Measurements from ENCODE around the gene PPM1N. TPM values are rescaled to one million over a fixed set of nuclear protein-coding genes. Genes with fewer than 3 reads are reported as not detected.

Gene PPM1N
- total and polyA plus RNA-seq, 8 donors: 0.92 to 5.2 (median 1.9) TPM; not detected in 3

DNA sequence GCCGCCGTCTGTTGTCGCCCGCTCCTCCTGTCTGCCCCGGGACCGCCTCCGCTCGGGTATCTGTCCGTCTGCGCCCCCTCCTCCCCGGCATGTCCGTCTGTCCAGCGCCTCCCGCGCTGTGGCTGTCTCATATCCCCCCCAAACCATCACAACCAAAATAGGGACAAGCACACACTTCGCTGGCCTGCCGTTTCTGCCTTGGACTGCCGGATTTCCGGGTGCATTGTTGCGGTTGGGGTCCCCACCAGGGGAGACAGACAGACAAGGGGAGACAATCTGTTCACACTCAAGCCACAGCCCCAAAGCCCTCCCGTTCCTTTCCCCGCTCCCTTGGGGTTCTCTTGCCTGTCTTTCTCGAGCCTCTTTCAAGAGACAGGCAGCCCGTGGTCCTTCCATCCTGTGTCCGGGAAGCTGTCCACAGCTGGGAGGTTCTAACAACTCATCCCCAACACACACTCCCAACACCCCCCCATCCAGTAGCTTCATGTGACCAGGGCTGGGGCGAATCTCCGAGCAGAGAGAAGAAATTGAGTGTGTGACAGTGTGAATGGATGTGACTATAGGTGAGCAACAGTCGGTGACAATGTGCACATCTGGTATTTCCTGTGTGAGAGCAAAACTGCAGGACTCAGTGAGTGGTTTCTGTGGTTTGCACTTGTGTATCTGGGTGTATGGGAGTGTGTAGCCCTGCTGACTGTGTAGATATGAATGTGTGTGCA, 47.0 kb upstream of the PPM1N start:
- DNase-seq: peak; percentile 33 to 82
- Histone ChIP-seq H3K4me1 (peaks cover 36 to 55% (median 43%) of the 10 kb centered on the region in 4 donors), H3K36me3 (no peaks in the 10 kb centered on the region), H3K9me3 (no peaks in the 10 kb centered on the region), H3K27ac (peak overlapping the region; percentile 76 to 92 (median 86)), H3K4me3 (peak overlapping the region; percentile 43 to 66 (median 60)), H3K27me3 (no peaks in the 10 kb centered on the region)
- TF ChIP-seq, protein P1, sequence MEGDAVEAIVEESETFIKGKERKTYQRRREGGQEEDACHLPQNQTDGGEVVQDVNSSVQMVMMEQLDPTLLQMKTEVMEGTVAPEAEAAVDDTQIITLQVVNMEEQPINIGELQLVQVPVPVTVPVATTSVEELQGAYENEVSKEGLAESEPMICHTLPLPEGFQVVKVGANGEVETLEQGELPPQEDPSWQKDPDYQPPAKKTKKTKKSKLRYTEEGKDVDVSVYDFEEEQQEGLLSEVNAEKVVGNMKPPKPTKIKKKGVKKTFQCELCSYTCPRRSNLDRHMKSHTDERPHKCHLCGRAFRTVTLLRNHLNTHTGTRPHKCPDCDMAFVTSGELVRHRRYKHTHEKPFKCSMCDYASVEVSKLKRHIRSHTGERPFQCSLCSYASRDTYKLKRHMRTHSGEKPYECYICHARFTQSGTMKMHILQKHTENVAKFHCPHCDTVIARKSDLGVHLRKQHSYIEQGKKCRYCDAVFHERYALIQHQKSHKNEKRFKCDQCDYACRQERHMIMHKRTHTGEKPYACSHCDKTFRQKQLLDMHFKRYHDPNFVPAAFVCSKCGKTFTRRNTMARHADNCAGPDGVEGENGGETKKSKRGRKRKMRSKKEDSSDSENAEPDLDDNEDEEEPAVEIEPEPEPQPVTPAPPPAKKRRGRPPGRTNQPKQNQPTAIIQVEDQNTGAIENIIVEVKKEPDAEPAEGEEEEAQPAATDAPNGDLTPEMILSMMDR (IDR thresholded peaks at IDR 0.05): no peak
- peak in 1 of 3 donors; percentile 6 for TF ChIP-seq POLR2AphosphoS5 (IDR thresholded peaks at IDR 0.05)
- no peak for TF ChIP-seq EP300 (IDR thresholded peaks at IDR 0.05)
- peak in 1 of 4 donors; percentile 29 for TF ChIP-seq POLR2A (IDR thresholded peaks at IDR 0.05)
- WGBS, 5 donors: 2 to 7% (median 4%) methylated on average over 20 to 28 of the region's 28 CpGs
- intact Hi-C loops (cut with DNase I; ENCODE audit: low total_unique reads): no loop called here

DNA sequence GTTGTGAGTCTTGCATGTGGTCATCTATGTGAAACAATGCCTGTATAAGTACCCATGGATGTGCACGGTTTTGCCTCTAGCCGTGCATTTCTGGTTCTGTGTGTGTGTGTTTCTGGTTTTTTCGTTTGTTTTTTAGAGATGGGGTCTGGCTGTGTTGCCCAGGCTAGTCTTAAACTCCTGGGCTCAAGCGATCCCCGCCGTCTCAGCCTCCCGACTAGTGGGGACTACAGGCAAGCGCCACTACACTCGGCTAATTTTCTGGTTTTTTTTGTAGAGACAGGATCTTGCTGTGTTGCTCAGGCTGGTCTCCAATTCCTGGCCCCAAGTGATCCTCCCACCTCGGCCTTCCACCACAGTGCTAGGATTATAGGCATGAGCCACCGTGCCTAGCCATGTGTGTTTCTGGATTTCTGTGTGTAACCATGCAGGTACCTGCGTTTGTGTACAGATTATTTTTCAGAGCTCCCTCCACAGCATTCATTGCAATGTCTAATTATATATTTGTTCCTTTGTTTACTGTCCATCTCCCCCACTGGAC, 46.3 kb upstream of the PPM1N start:
- H3K27ac ChIP-seq: peak overlapping the region in 4 of 5 donors; percentile 85 to 92 (median 88)
- no peak for DNase-seq
- H3K4me1 ChIP-seq: peaks cover 38 to 59% (median 48%) of the 10 kb centered on the region in 4 donors
- no peaks in the 10 kb centered on the region for H3K9me3 ChIP-seq
- no peak for TF ChIP-seq POLR2A (IDR thresholded peaks at IDR 0.05)
- TF ChIP-seq, protein P1 (IDR thresholded peaks at IDR 0.05): no peak
- TF ChIP-seq EP300 (IDR thresholded peaks at IDR 0.05): no peak
- no peak for TF ChIP-seq POLR2AphosphoS5 (IDR thresholded peaks at IDR 0.05)
- 72 to 80% (median 75%) methylated on average over 12 of the region's 12 CpGs for WGBS, 5 donors
- no peaks in the 10 kb centered on the region for H3K27me3 ChIP-seq
- H3K4me3 ChIP-seq: no peak overlapping the region
- H3K36me3 ChIP-seq: no peaks in the 10 kb centered on the region
- intact Hi-C loops (cut with DNase I; ENCODE audit: low total_unique reads): no loop called here

DNA sequence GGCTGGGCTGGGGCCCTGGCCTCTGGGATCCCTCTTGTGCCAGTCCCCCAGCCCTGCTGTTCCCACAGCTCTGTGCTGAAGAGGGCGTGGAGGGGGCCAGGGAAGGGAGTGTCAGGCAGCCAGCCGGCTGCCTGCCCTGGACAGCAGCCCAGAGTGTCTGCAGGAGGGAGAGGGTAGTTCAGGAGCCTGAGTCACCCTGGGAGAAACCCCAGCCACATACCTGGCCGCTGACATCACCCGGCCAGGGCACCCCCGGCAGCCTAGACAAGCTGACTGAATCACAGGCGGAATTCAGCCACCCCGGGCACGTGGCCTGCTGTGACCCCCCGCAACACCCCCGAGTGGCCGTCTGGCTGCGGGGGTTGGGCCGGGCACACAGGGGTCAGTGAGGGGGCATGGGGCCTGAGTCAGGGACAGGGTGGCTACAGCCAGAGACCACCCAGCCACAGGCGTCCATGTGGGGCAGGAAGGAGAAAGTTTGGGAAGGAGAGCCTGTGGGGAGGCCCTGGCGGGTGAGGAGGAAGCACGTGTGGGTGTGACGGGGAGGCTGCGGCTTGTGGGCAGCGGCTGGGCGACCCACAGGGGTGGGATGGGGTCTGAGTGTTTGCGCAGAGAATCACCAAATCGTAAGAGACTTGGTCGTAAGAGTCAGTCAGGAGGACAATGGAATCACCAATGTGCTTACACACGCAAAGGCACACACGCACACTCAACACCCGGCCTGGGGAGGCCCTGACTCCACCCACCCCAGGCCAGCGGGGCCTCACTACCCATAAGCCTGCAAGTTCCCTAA, 42.3 kb upstream of the PPM1N start:
- Histone ChIP-seq H3K36me3 (no peaks in the 10 kb centered on the region), H3K4me1 (peaks cover 29 to 39% (median 33%) of the 10 kb centered on the region in 4 donors), H3K27me3 (no peaks in the 10 kb centered on the region), H3K4me3 (no peak overlapping the region), H3K27ac (peak overlapping the region; percentile 81 to 91 (median 88)), H3K9me3 (no peaks in the 10 kb centered on the region)
- intact Hi-C loops (cut with DNase I; ENCODE audit: low total_unique reads): no loop called here
- peak; percentile 95 to 98 for DNase-seq
- WGBS, 5 donors: 7 to 11% (median 9%) methylated on average over 25 to 27 of the region's 27 CpGs
- TF ChIP-seq POLR2AphosphoS5 (IDR thresholded peaks at IDR 0.05) (peak; percentile 72 to 92 (median 78)), POLR2A (IDR thresholded peaks at IDR 0.05) (no peak), EP300 (IDR thresholded peaks at IDR 0.05) (peak; percentile 5)

DNA sequence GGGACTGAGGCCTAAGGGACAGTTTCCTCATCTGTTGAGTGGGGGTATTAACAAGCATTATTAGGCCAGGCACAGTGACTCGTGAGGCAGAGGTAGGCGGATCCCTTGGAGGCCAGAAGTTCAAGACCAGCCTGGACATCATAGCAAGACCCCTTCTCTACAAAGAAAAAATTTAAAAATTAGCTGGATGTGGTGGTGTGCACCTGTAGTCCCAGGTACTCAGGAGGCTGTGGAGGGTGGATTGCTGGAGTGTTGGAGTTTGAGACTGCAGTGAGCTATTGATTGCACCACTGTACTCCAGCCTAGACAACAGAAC, 41.8 kb upstream of the PPM1N start:
- DNase-seq: no peak
- H3K27me3 ChIP-seq: no peaks in the 10 kb centered on the region
- peaks cover 25 to 36% (median 28%) of the 10 kb centered on the region in 4 donors for H3K4me1 ChIP-seq
- H3K36me3 ChIP-seq: no peaks in the 10 kb centered on the region
- H3K27ac ChIP-seq: peak overlapping the region; percentile 81 to 91 (median 88)
- intact Hi-C loops (cut with DNase I; ENCODE audit: low total_unique reads): no loop called here
- TF ChIP-seq POLR2AphosphoS5 (IDR thresholded peaks at IDR 0.05) (no peak), EP300 (IDR thresholded peaks at IDR 0.05) (no peak), POLR2A (IDR thresholded peaks at IDR 0.05) (no peak)
- TF ChIP-seq, protein P1 (IDR thresholded peaks at IDR 0.05): no peak
- 46 to 75% (median 60%) methylated on average over 2 of the region's 2 CpGs for WGBS, 5 donors
- H3K4me3 ChIP-seq: no peak overlapping the region
- H3K9me3 ChIP-seq: no peaks in the 10 kb centered on the region

All from stomach (tissue), 9 donors.